Ammon's horn (tissue), 1 donor: Measurements from ENCODE around the gene CNTNAP2.

ENCODE experiments used
- DNase-seq: peaks from one replicate; pipeline ENCODE4 v3.0.0-alpha.2; 2016; ENCODE audit warnings: low spot score

Gene CNTNAP2

DNA sequence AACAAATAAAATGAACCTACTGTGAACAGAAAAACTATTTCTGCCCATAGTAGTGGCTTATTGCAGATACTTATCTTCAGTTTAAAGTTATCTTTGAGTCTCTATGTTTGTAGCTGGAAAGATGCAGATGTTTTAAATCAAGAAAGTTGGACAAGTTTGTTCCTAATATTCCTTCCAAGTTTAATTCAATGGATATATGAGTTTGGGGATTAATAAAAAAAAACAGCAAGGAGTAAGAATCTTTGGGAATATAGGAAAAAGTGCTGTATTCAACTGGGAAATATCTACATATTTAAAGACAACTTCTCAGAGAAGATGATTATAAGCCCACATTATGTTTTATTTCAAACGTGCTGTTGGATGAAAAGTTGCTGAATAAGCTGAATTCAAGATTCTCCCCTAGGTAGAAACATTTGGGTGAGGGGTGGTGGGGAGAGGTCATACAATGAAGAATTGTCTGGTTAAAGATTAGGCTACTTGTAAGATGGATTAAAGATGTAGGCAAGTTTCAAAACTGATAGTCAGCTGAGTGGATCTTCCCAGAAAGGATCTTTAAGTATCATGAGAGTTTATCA is 1135.2 kb downstream of the CNTNAP2 start:
- DNase-seq, result no peak

DNA sequence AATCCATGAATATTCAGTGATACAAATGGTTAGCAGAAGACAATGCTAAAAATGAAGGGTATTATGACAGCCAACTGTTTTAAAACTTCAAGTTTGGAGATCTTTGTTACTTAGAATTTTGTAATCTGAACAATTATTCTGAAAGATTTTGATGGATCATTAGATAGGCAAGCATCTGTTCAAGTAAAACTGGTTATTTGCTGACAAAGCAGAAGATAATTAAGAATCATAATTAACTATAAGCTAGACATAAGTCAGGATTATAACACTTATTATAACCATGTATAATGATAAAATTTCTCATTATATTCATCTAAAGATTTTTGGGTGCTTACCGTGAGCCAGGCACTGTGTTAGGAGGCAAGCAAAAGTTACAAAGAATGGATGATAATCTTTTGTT is 1145.1 kb downstream of the CNTNAP2 start:
- DNase-seq, result no peak

DNA sequence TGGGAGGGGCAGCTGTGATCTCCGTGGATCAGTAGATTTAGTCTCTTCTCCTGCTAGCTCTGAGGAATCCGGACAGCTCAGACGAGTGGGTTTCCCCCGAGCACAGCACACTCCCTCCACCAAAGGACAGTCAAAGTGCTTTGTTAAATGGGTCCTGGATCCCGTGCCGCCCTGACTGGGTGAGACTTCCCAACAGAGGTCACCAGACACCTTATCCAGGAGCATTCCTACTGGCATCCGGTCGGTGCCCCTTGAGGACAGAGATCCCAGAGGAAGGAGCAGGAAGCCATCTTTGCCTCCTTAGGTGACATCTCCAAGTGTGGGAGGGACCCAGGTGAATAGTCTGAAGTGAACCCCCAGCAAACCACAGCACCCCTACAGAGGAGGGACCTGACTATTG is 1148.9 kb downstream of the CNTNAP2 start:
- DNase-seq, result no peak

DNA sequence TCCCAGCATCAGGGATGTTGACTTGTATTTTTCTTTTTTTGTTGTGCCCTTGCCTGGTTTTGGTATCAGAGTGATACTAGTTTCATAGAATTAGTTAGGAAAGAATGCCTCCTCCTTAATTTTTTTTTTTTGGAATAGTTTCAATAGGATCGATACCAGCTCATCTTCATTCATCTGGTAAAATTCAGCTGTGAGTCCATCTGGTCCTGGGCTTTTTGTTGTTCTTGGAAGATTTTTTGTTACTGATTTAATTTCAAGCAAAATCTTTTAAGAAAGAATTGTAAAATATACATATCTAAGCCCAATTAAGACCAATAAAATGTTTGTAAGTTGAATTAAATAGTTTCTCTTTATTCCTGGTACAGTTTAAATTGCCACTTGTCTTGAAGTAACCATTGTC is 1159.5 kb downstream of the CNTNAP2 start:
- DNase-seq, result no peak

DNA sequence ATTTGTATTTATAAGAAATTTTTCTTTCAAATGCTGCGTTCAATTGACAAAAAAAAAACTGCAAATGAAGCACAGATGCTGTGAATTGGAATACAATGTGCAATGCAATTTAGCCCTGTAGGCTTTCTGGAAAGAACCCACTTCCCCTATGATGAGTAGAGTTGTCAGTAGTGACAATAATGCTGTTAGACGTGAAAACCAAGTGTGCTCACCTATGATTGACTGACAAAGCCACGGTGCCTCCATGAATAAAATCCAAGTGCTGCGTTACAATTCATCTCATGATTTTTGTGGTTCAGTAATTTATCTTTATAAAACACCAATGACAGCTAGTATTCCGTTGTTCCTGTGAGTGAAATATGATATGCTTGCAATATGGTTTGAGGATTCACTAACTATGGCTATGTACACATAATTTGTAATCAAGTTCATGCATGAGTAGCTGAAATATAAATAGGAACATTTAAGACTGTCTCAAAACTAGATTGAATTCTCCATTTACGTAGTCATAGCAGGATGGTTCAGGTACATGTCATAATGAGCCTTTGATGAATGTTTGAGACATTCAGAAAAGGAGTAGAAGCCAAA is 1160.3 kb downstream of the CNTNAP2 start:
- no peak for DNase-seq

DNA sequence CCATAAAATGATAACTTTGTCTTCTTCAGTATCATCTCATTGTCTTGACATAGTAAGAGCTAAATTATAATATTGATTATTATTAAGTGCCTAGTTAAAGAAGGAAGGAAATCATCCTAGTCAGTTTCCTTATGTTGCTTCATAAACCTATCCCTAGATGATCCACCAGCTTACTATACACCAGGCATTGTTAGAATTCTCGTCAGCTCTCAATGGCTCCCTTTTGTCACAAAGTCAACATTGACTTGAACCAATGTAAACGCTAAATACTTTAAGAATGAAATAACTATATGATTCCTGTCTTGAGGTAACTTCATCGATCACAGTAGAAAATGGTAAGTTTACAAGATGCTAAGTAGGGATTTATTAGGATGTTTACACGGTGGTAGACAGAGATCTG is 1162.9 kb downstream of the CNTNAP2 start:
- no peak for DNase-seq

DNA sequence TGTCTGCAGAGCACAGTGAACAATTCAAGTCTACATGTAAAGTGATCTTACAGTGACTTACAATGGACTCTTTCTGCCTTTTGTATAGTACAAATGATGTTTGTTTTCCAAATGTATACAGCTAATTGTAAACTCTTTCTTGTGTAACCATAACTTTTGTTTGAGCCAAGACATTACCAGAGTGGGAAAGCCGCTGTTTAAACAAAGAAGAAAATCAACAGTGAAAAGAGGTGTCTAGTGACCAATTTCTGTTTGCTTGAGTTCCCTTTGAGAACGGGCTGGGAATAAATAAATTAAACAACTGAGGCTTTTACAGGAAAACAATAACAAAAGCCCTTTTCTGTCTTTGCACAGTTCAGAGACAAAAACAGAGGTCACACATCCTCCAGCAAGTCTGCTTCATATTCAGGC is 1163.4 kb downstream of the CNTNAP2 start:
- peak; percentile 58 for DNase-seq

DNA sequence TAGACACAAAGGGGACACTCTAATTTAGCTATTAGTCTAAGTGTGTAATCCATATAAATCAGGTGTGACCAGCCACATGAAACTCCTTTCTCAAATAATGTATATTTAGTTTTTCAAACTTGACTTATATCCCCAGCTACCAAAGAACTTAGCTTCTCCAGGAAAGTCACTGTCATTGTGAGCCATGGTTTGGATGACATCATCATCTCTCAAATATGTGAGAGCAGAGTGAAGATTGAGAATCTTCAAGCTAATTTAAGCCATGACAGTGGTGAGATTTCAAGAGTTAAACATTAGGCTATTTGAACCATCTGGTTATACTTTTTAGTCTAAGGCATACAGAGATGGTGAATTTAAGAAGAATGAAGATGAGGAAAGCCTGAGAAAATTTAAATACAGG is 1165.6 kb downstream of the CNTNAP2 start:
- no peak for DNase-seq

DNA sequence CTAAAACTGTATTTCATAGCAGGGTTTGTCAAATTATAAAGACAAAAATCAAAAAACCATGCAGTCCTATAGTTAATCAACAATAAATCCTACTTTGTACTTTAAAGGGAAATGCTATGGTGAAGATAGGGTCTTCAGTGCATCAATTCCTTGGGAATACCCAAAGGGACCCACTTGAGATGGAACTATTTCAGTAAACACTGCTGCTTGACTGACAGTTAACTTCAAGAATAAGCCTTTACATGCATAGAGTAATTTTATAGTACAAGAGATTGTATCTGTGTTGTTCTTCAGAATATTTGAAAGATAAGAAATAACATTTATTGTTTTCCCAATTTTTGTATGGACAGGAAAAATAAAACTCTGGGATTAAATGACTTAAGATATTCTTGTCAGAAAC is 1179.6 kb downstream of the CNTNAP2 start:
- no peak for DNase-seq

DNA sequence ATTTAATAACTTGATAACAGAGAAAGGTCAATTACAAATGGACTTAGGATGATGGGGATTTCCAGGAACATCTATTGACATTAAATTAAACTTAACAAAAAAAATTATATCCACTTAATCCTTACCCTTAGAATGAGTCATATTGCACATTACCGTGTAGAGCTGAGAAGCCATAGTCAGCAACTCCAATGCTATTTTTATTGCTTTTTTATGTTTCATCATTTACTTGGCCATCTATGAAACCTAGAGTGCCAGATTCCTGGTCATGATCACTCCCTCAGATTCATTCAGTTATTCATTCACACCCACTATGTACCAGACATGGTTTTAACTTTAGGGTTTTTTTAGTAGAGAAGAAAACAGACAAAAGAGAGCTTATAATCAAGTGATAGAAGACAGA is 1180.4 kb downstream of the CNTNAP2 start:
- peak; percentile 7 for DNase-seq

DNA sequence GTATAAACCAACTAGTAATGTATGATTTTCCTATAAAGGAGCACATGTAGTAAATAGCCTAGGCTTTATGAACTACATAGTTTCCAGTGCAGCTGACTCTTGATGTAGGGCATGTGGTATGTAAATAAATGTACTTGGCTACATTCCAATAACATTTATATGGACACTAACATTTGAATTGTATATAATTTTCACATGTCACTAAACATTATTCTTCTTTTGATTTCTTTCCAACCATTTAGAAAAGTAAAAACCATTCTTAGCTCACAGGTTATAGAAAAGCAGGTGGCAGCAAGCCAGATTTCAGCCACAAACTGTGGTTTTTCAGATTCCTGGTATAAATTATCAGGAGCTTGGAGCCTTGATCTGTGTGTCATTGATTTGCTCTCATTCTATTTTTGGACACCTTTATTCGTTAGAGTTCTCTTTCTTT is 1182.0 kb downstream of the CNTNAP2 start:
- no peak for DNase-seq

DNA sequence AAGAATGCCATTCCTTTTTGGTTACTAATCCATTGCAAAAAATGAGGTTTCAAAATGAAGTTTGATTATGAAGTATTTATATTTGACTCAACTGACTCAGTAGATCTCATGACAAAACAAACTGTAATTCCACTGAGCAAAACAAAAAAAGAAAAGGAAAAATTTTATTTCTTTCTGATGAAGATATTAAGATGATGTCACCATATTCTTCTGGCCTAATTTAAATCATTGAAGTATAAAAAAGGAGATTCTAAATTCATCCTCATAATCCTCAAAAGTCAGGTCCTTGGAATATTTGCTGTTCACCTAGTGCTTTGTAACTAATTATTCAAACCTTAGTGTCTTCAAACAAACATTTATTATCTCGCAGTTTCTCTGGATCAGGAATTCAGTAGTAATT is 1183.7 kb downstream of the CNTNAP2 start:
- DNase-seq, result no peak

DNA sequence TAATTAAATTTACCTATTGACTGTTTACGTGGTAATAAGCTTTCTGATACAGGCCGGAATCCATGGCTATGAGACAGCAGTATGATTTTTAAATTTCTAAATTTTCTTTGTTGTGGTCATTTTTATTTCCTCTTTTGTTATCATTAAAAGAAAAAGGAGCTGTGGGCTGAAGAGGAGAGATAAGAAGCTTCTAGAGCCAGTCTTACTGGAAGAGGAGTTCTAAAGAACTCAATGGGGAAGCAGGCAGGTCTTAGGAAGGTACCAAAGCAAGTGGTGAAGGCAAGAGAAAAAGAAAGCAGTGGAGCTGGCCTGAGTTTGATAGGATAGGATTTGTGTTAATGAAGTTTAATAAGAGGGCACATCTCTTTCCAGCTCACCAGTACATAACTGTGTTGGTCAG is 1187.8 kb downstream of the CNTNAP2 start:
- no peak for DNase-seq

DNA sequence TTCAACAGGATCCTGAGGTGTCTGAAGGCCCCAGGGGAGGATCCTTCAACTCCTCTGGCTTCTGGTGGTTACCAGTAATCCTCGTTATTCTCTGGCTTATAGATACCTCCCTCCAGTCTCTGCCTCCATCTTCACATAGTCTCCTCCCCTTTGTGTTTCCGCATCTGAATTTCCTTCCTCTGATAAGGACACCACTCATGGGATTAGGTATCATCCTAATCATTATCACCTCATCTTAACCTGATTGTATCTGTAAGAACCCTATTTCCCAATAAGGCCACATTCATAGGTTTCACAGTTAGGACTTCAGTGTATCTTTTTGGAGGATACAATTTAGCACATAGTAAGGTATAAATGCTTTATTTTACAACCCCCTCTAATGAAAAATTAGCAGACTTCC is 1189.2 kb downstream of the CNTNAP2 start:
- no peak for DNase-seq

DNA sequence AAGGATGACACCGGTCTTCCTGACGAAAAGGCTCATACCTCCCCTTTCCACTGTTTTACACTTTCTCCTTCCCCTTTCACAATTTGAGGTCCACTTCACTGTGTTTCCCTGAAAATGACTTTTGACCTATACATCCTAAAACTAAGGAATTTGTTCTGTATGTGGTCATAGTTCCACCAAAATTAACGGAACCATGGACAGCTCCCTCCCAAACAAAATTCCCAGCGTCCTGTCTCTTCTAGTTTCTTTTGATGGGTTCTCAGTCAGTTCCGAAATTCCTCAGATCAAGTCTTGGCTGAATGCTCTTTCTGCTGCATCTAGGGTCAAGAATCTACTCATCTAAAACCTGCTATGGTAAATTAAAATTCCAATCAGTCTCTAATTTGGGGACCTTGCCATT is 1191.9 kb downstream of the CNTNAP2 start:
- no peak for DNase-seq

DNA sequence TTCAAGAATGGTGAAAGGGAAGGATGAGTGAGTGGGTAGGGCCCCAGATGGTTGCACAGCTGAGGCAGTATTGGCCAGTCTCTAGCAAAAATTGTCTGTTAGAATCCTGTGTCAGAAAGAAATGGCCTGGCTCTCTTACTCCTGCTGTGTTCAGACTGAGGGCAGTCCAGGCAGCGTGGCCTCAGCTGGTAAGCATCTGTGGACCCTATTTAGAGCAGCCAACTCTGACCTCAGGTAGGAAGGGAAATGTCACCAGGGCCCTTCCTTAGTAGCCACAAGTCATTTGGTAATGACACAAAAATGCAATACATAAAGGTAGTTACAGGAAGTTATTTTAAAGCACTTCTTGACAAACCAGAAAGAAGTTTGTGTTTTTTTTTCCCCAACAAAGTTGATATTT is 1194.7 kb downstream of the CNTNAP2 start:
- DNase-seq, result no peak

DNA sequence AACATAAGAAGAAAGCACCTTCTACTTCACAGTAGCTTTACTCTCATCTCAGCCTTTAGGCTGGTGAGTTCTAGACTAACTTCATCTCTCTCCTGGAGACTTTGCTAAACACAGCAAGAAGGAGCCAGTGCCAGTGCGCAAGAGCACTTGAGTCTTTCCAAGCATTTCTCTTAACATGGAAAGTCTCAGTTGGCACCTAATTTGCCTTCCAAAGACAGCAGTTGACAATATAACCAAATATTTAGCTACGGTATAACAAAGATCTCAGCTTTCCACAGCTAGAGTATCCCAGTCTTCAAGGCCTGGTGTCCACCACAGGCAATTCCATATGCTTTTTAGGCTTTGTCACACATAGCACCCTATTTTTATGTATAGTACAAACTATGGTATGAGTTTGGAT is 1204.9 kb downstream of the CNTNAP2 start:
- no peak for DNase-seq

DNA sequence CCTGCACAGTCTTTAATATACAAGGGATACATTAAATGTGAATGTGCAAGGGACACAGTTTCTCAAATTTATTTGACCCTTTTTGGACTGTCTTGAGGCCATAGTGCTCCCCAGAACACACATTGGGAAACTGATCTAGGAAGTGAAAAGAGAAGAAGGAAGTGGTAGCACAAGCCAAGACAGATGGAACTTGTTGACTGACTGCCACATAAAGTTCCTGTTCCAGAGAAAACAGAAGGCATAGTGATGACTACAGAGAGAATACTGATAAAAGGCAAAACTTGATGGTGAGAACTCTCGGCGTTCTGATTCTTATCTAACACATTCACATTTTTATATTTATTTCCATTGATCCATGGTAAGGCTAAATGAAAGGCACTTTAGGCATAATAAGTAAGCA is 1216.4 kb downstream of the CNTNAP2 start:
- peak; percentile 67 for DNase-seq

DNA sequence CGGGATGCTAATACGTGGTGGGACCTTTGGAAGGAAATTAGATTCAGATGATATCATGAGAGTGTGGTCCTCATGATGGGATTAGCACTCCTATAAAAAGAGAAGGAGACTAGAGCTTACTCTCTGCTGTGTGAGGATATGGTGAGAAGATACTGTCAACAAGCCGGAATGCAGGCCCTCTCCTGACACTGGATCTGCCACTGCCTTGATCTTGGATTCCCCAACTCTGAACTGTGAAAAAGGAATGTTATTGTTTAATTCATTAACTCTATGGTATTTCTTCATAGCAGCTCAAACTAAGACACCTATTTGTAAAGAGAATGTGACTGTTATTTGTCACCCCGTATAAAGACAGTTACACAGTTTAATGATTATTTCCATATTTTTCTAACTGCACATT is 1246.5 kb downstream of the CNTNAP2 start:
- no peak for DNase-seq

DNA sequence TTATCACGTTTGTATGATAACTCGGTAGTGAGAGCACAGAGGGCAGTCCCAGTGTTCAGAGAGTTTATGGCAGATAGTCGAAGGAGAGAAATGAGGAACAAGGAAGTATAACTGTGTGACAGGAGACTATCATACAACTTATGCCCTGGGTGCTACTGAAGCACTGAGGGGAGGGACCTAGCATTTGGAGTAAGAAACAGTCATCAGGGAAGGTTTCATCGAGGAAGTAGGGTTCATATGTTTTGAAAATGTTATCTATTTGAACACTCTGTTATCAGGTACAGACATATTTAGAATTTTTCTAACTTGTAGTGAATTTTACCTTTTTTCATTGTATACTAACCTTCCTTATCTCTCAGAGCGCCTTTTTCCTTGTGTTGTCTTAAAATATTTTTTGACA is 1259.6 kb downstream of the CNTNAP2 start:
- DNase-seq, result no peak

DNA sequence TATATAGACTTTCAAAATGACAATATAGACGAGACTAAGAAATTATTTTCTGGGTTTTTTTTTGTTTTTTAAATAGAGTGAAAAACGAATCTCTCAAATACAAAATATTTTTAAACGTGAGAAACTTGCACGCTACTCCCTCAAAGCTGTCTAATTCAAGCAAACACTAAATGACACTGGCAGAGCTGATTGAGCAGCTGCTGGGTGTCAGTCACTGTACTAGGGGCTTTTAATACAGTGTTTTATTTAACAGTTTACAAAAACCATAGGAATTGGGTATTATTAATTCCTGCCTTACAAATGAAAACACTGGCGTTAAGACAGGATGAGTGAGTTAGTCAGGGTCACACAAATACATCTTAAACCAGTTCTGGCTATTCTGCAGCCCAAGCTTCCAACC is 1264.3 kb downstream of the CNTNAP2 start:
- DNase-seq, result no peak

DNA sequence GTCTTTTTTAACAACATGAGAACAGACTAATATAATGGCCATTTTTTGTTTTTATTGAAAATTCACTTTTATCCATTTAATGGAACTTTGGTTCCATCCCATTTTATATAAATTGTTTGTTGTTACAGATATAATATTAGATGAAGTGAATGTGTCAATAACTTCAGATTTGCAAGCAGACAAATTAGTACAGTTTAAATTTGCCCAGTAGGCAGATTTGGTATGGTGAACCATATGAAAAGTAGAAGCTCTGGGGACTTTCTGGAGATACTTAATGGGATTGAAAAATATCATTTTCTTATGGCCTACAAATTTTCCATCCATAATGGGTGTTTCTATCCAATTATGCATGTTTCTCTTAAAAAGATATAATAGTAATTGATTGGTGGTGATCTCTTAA is 1277.7 kb downstream of the CNTNAP2 start:
- DNase-seq, result no peak

DNA sequence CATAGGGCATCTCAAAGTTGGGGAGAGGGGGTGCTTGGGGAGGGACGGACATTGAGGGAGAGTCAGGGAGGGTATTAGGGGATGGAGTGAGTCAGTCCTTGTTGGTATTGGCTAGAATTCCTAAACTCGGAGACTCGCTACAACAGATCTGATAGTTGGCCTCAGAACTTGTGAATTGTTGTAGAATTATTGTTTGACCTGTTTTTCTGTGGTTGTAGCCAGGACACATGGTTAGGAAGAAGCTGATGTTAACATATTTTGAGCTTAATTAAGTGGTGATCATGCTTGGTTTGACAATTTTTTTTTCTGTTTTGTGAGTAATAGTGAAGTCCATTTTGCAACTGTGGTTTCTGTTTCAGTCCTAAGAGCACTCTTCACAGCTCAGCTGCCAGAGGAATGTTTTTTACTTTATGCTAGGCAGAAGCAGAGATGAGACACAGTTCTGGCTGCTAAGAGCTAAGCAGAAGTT is 1283.7 kb downstream of the CNTNAP2 start:
- no peak for DNase-seq

DNA sequence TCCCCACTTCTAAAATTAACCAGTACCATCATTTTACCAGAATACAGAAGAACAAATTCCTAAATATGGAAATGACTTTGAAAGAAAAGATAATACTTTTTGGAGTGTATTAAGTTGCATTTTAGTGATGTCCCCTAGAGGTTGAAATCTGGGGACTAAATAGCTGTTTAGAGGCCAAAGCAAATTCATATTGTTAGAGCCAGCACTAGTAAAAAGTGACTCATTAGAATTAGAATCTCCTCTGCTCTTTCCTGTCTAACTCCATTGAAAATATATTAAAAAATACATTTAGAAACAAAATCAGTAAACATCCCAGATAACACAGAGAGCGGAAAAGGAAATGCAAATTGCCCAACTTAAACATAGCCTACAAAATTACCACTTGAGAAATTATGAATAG is 1284.3 kb downstream of the CNTNAP2 start:
- no peak for DNase-seq
